Measurements from ENCODE around the gene OGFR.

DNA sequence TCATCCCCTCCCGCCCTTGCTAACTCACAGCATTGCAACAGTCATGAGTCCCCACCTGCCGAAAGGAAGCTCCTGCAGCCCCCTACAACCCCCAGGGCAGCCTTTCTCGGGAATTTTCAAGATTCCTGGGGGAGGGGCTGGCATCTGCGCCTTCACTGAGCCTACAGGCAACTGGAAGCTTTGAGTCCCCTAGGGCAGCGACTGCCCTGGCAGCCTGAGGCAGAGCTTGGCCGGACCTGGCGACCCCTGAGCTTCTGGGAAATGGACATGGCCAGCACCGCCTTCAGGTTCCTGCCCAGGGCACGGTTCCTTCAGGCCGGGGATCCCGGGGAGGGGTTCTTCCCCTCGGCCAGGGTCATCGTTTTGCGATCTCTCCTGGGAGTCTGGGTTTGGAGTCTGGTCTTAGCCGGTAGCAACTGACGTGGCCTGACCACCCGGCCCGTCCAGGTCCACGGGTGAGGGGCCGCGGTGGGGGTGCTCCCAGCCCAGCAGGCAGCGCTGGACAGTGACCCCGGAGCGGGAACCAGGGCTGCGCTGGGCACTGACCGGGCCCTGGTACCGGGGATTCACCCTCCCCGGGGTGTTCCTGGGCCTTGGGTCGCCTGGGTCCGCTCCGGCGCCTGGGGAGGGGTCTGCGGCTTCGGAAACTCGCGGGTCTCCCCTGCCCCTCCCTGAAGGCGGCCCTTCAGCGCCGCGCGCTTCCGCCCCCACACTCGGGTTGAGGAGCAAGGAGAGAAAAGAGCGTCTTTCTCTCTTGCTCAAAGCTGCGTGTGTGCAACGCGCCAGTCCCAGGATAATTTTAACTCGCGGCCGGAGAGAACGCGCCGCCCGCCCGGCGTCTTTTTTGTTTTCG lies 11.6 kb downstream of the OGFR start:
- TF ChIP-seq, protein P1, sequence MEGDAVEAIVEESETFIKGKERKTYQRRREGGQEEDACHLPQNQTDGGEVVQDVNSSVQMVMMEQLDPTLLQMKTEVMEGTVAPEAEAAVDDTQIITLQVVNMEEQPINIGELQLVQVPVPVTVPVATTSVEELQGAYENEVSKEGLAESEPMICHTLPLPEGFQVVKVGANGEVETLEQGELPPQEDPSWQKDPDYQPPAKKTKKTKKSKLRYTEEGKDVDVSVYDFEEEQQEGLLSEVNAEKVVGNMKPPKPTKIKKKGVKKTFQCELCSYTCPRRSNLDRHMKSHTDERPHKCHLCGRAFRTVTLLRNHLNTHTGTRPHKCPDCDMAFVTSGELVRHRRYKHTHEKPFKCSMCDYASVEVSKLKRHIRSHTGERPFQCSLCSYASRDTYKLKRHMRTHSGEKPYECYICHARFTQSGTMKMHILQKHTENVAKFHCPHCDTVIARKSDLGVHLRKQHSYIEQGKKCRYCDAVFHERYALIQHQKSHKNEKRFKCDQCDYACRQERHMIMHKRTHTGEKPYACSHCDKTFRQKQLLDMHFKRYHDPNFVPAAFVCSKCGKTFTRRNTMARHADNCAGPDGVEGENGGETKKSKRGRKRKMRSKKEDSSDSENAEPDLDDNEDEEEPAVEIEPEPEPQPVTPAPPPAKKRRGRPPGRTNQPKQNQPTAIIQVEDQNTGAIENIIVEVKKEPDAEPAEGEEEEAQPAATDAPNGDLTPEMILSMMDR (IDR thresholded peaks at IDR 0.05) = no peak
- no peak for TF ChIP-seq POLR2AphosphoS5 (IDR thresholded peaks at IDR 0.05; ENCODE audit: low read depth, low read length)
- TF ChIP-seq, protein P2, sequence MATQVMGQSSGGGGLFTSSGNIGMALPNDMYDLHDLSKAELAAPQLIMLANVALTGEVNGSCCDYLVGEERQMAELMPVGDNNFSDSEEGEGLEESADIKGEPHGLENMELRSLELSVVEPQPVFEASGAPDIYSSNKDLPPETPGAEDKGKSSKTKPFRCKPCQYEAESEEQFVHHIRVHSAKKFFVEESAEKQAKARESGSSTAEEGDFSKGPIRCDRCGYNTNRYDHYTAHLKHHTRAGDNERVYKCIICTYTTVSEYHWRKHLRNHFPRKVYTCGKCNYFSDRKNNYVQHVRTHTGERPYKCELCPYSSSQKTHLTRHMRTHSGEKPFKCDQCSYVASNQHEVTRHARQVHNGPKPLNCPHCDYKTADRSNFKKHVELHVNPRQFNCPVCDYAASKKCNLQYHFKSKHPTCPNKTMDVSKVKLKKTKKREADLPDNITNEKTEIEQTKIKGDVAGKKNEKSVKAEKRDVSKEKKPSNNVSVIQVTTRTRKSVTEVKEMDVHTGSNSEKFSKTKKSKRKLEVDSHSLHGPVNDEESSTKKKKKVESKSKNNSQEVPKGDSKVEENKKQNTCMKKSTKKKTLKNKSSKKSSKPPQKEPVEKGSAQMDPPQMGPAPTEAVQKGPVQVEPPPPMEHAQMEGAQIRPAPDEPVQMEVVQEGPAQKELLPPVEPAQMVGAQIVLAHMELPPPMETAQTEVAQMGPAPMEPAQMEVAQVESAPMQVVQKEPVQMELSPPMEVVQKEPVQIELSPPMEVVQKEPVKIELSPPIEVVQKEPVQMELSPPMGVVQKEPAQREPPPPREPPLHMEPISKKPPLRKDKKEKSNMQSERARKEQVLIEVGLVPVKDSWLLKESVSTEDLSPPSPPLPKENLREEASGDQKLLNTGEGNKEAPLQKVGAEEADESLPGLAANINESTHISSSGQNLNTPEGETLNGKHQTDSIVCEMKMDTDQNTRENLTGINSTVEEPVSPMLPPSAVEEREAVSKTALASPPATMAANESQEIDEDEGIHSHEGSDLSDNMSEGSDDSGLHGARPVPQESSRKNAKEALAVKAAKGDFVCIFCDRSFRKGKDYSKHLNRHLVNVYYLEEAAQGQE (IDR thresholded peaks at IDR 0.05; ENCODE audit: insufficient read depth in 1 of 2, low read depth in 2 of 2, low read length in 1 of 2) = 0 out of 4 replicates have a peak, but pooled peaks of 1 of the 2 experiments have one; percentile 36
